ENCODE data around the gene RNU11.
A peak's percentile ranks its signal among the peaks of the same experiment; 100 is the strongest.
"Not testable (repeated sequence)": the region's sequence is repeated elsewhere in the genome, so short reads cannot be mapped to it uniquely, and the experiment has no call there.

The RNU11 gene

DNA sequence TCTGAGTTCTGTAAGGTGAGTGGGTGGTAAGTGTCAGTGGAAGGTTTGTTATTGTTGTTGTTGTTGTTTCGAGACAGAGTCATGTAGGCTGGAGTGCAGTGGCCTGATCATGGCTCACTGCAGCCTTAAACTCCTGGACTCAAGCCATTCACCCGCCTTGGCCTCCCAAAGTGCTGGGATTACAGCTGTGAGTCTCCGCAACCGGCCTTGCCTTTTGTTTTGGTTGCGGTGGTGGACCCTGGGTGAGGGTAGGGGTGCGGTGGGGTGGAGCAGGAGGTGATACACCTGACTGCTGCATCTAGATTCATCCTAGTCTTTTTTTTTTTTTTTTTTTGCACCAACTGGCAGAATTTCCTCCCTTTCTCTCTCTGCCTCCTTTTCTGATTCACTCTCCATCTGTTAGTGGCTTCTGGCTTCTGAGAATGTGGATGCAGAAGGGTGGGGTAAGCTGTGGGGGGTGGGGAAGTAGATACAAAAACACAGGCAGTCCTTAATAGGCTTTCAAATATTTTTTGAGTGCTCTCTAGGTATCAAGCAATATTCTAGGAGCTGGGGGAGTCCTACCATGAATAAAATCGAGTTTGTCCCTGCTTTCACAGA, 15.6 kb downstream of the RNU11 start:
- H3K4me1 ChIP-seq (ENCODE audit: control insufficient read depth, insufficient read depth, low read length) = peaks cover 15% of the 10 kb centered on the region; the same call in 1 of the 2 replicates
- H3K27ac ChIP-seq (ENCODE audit: low read depth, low read length) = no peak overlapping the region
- H3K9ac ChIP-seq (ENCODE audit: low read length) = no peak overlapping the region
- H3K9me3 ChIP-seq (ENCODE audit: control insufficient read depth, insufficient read depth, low read depth, low read length) = no peaks in the 10 kb centered on the region
- no peaks in the 10 kb centered on the region for H3K36me3 ChIP-seq (ENCODE audit: control insufficient read depth, insufficient read depth, low read length)
- no peak overlapping the region for H3K4me3 ChIP-seq (ENCODE audit: low read depth, low read length)
- no peaks in the 10 kb centered on the region for H3K27me3 ChIP-seq (ENCODE audit: control insufficient read depth, insufficient read depth, low read length)

- Histone ChIP-seq H3K27ac (ENCODE audit: low read depth, low read length) (no peak overlapping the region), H3K9me3 (ENCODE audit: control insufficient read depth, insufficient read depth, low read depth, low read length) (no peaks in the 10 kb centered on the region), H3K36me3 (ENCODE audit: control insufficient read depth, insufficient read depth, low read length) (no peaks in the 10 kb centered on the region), H3K4me3 (ENCODE audit: low read depth, low read length) (no peak overlapping the region), H3K9ac (ENCODE audit: low read length) (no peak overlapping the region), H3K27me3 (ENCODE audit: control insufficient read depth, insufficient read depth, low read length) (no peaks in the 10 kb centered on the region), H3K4me1 (ENCODE audit: control insufficient read depth, insufficient read depth, low read length) (peaks cover 19% of the 10 kb centered on the region; the same call in 1 of the 2 replicates)
Measured at GRCh38 chr1:28666806-28667205, 18.4 kb downstream of the RNU11 start.

- H3K4me3 ChIP-seq (ENCODE audit: low read depth, low read length) = peak within 1 kb of the TSS; percentile 89
- no peaks in the 10 kb centered on the region for H3K9me3 ChIP-seq (ENCODE audit: control insufficient read depth, insufficient read depth, low read depth, low read length)
- peak within 1 kb of the TSS; percentile 93 for H3K27ac ChIP-seq (ENCODE audit: low read depth, low read length)
- H3K9ac ChIP-seq (ENCODE audit: low read length) = peak within 1 kb of the TSS; percentile 95
- H3K27me3 ChIP-seq (ENCODE audit: control insufficient read depth, insufficient read depth, low read length) = no peaks in the 10 kb centered on the region
- H3K36me3 ChIP-seq (ENCODE audit: control insufficient read depth, insufficient read depth, low read length) = no peaks in the 10 kb centered on the region
- H3K4me1 ChIP-seq (ENCODE audit: control insufficient read depth, insufficient read depth, low read length) = peaks cover 19% of the 10 kb centered on the region; the same call in 1 of the 2 replicates
Measured at GRCh38 chr1:28668191-28668955, 20.0 kb downstream of the RNU11 start, which contains the start of gene GMEB1. Gene GMEB1, plus strand, starts transcription at chr1:28668784. Its CDS starts 14,829 bp downstream, at chr1:28683613.

DNA sequence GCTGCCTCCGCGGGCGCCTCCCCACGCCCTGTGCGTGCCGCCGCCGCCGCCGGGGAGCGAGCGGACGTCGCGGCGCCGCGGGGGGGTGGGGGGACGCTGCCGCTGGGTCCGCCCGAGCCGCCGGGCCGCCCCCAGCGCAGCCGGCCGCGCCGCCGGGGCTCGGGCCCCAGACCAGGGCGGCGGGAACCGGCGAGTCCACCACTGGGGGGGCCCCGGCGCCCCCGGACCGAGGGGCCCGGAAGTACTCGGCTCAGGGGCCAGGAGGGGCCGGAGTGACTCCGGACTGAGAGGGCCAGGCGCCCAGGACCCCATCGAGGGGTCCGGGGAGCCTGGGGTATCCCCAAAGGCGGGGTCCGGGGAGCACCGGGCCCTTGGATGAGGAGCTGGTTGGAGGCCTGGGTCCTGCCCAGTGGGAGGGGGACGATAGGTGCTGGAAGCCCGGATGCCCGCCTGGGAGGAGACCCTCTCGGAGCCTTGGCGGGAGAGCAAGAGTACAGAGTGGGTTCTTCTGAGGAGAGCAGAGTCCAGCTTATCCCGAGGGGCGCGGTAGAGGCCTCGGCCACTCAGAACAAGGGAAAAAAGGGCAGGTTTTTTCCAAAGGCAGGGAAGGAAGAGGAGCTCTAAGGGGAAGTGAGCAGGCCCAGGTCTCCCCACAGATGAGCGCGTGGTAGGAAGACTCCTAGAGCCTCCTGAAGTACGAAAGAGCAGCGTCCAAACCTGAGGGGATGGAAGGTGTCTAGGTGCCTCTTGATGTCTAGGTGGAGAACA, 20.7 kb downstream of the RNU11 start:
- H3K9ac ChIP-seq (ENCODE audit: low read length) = peak overlapping the region; percentile 95
- peaks cover 15% of the 10 kb centered on the region; the same call in 1 of the 2 replicates for H3K4me1 ChIP-seq (ENCODE audit: control insufficient read depth, insufficient read depth, low read length)
- peak overlapping the region; percentile 93 for H3K27ac ChIP-seq (ENCODE audit: low read depth, low read length)
- no peaks in the 10 kb centered on the region for H3K27me3 ChIP-seq (ENCODE audit: control insufficient read depth, insufficient read depth, low read length)
- H3K4me3 ChIP-seq (ENCODE audit: low read depth, low read length) = peak overlapping the region; percentile 89
- no peaks in the 10 kb centered on the region for H3K9me3 ChIP-seq (ENCODE audit: control insufficient read depth, insufficient read depth, low read depth, low read length)
- no peaks in the 10 kb centered on the region for H3K36me3 ChIP-seq (ENCODE audit: control insufficient read depth, insufficient read depth, low read length)

- no peaks in the 10 kb centered on the region for H3K9me3 ChIP-seq (ENCODE audit: control insufficient read depth, insufficient read depth, low read depth, low read length)
- H3K4me1 ChIP-seq (ENCODE audit: control insufficient read depth, insufficient read depth, low read length) = peaks cover 14% of the 10 kb centered on the region
- no peaks in the 10 kb centered on the region for H3K27me3 ChIP-seq (ENCODE audit: control insufficient read depth, insufficient read depth, low read length)
- no peak overlapping the region for H3K4me3 ChIP-seq (ENCODE audit: low read depth, low read length)
- no peak overlapping the region for H3K27ac ChIP-seq (ENCODE audit: low read depth, low read length)
- H3K36me3 ChIP-seq (ENCODE audit: control insufficient read depth, insufficient read depth, low read length) = no peaks in the 10 kb centered on the region
- H3K9ac ChIP-seq (ENCODE audit: low read length) = no peak overlapping the region
Measured at GRCh38 chr1:28671254-28671780, 22.9 kb downstream of the RNU11 start.

GRCh38 chr1:28672971-28673370, 24.6 kb downstream of the RNU11 start:
- not testable (repeated sequence) for H3K36me3 ChIP-seq (ENCODE audit: control insufficient read depth, insufficient read depth, low read length); H3K9ac ChIP-seq (ENCODE audit: low read length); H3K27ac ChIP-seq (ENCODE audit: low read depth, low read length); H3K27me3 ChIP-seq (ENCODE audit: control insufficient read depth, insufficient read depth, low read length); H3K9me3 ChIP-seq (ENCODE audit: control insufficient read depth, insufficient read depth, low read depth, low read length); H3K4me3 ChIP-seq (ENCODE audit: low read depth, low read length)
- H3K4me1 ChIP-seq (ENCODE audit: control insufficient read depth, insufficient read depth, low read length) = peaks cover 14% of the 10 kb centered on the region

- H3K4me3 ChIP-seq (ENCODE audit: low read depth, low read length) = no peak overlapping the region
- no peaks in the 10 kb centered on the region for H3K36me3 ChIP-seq (ENCODE audit: control insufficient read depth, insufficient read depth, low read length)
- H3K27ac ChIP-seq (ENCODE audit: low read depth, low read length) = no peak overlapping the region
- peaks cover 5% of the 10 kb centered on the region; the same call in 1 of the 2 replicates for H3K4me1 ChIP-seq (ENCODE audit: control insufficient read depth, insufficient read depth, low read length)
- no peaks in the 10 kb centered on the region for H3K27me3 ChIP-seq (ENCODE audit: control insufficient read depth, insufficient read depth, low read length)
- H3K9ac ChIP-seq (ENCODE audit: low read length) = no peak overlapping the region
- no peaks in the 10 kb centered on the region for H3K9me3 ChIP-seq (ENCODE audit: control insufficient read depth, insufficient read depth, low read depth, low read length)
Measured at GRCh38 chr1:28675924-28676257, 27.5 kb downstream of the RNU11 start.

- peaks cover 24% of the 10 kb centered on the region for H3K36me3 ChIP-seq (ENCODE audit: control insufficient read depth, insufficient read depth, low read length)
- no peaks in the 10 kb centered on the region for H3K9me3 ChIP-seq (ENCODE audit: control insufficient read depth, insufficient read depth, low read depth, low read length)
- H3K27ac ChIP-seq (ENCODE audit: low read depth, low read length) = no peak overlapping the region
- peaks cover 5% of the 10 kb centered on the region; the same call in 1 of the 2 replicates for H3K4me1 ChIP-seq (ENCODE audit: control insufficient read depth, insufficient read depth, low read length)
- no peak overlapping the region for H3K4me3 ChIP-seq (ENCODE audit: low read depth, low read length)
- H3K27me3 ChIP-seq (ENCODE audit: control insufficient read depth, insufficient read depth, low read length) = no peaks in the 10 kb centered on the region
- no peak overlapping the region for H3K9ac ChIP-seq (ENCODE audit: low read length)
Measured at GRCh38 chr1:28680151-28680550, 31.8 kb downstream of the RNU11 start.

GRCh38 chr1:28682840-28683239, 34.4 kb downstream of the RNU11 start:
- Histone ChIP-seq H3K9ac (ENCODE audit: low read length) (no peak overlapping the region), H3K36me3 (ENCODE audit: control insufficient read depth, insufficient read depth, low read length) (peaks cover 37% of the 10 kb centered on the region), H3K4me1 (ENCODE audit: control insufficient read depth, insufficient read depth, low read length) (no peaks in the 10 kb centered on the region), H3K9me3 (ENCODE audit: control insufficient read depth, insufficient read depth, low read depth, low read length) (no peaks in the 10 kb centered on the region), H3K4me3 (ENCODE audit: low read depth, low read length) (no peak overlapping the region), H3K27ac (ENCODE audit: low read depth, low read length) (no peak overlapping the region), H3K27me3 (ENCODE audit: control insufficient read depth, insufficient read depth, low read length) (no peaks in the 10 kb centered on the region)

DNA sequence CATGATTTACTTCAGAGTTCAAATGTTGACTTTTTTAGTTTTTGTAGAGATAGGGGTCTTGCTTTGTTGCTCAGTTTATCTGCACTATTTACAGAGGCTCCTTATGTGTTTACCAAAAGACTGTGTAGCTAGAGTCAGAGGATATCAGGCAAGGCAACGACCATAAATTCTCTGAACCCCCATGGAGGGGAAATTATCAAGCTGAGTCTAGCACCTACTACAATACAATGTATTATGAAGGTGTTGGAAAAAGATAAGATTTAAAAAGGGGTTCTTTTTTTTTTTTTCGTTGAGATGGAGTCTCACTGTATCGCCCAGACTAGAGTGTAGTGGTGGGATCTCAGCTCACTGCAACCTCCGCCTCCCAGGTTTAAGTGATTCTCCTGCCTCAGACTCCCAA, 36.5 kb downstream of the RNU11 start:
- no peak overlapping the region for H3K27ac ChIP-seq (ENCODE audit: low read depth, low read length)
- H3K4me1 ChIP-seq (ENCODE audit: control insufficient read depth, insufficient read depth, low read length) = no peaks in the 10 kb centered on the region
- no peak overlapping the region for H3K9ac ChIP-seq (ENCODE audit: low read length)
- no peaks in the 10 kb centered on the region for H3K9me3 ChIP-seq (ENCODE audit: control insufficient read depth, insufficient read depth, low read depth, low read length)
- no peak overlapping the region for H3K4me3 ChIP-seq (ENCODE audit: low read depth, low read length)
- no peaks in the 10 kb centered on the region for H3K27me3 ChIP-seq (ENCODE audit: control insufficient read depth, insufficient read depth, low read length)
- H3K36me3 ChIP-seq (ENCODE audit: control insufficient read depth, insufficient read depth, low read length) = peaks cover 43% of the 10 kb centered on the region

DNA sequence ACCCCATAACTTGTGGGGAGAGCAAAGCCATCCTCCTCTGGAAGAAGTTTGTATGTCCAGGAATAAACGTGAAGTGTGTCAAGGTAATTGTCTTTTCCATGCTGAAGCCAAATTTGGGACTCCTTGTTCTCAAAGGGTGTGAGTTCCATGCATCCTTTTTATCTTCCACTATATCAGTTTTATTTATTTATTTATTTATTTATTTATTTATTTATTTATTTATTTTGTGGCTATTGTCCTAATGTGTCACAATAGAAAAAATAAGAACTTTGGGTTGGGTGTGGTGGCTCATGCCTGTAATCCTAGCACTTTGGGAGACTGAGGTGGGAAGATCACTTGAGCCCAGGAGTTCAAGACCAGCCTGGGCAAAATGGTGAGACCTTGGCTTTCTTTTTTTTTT, 43.2 kb downstream of the RNU11 start:
- H3K9me3 ChIP-seq (ENCODE audit: control insufficient read depth, insufficient read depth, low read depth, low read length); H3K27me3 ChIP-seq (ENCODE audit: control insufficient read depth, insufficient read depth, low read length); H3K4me3 ChIP-seq (ENCODE audit: low read depth, low read length); H3K27ac ChIP-seq (ENCODE audit: low read depth, low read length); H3K9ac ChIP-seq (ENCODE audit: low read length); H3K4me1 ChIP-seq (ENCODE audit: control insufficient read depth, insufficient read depth, low read length): not testable (repeated sequence)
- H3K36me3 ChIP-seq (ENCODE audit: control insufficient read depth, insufficient read depth, low read length) = peaks cover 54% of the 10 kb centered on the region

Measured in HUES6 (cell line).